ENCODE results near the gene ZNF581.

Gene ZNF581

DNA sequence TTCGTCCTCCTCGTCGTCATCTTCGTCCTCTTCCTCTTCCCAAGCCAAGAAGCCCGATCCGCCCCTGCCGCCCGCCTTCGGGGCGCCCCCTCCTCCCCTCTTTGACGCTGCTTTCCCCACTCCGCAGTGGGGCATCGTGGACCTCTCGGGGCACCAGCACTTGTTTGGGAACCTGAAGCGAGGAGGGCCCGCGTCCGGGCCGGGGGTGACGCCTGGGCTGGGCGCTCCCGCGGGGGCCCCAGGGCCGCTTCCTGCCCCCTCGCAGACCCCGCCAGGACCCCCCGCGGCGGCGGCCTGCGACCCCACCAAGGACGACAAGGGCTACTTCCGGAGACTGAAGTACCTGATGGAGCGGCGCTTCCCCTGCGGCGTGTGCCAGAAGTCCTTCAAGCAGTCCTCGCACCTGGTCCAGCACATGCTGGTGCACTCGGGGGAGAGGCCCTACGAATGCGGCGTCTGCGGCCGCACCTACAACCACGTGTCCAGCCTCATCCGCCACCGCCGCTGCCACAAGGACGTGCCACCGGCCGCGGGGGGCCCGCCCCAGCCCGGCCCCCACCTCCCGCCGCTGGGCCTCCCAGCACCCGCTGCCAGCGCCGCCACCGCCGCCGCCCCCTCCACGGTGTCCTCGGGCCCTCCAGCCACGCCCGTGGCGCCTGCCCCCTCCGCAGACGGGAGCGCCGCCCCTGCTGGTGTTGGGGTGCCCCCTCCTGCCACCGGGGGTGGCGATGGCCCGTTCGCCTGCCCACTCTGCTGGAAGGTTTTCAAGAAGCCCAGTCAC, 29.3 kb upstream of the ZNF581 start:
- TF ChIP-seq, protein P1, sequence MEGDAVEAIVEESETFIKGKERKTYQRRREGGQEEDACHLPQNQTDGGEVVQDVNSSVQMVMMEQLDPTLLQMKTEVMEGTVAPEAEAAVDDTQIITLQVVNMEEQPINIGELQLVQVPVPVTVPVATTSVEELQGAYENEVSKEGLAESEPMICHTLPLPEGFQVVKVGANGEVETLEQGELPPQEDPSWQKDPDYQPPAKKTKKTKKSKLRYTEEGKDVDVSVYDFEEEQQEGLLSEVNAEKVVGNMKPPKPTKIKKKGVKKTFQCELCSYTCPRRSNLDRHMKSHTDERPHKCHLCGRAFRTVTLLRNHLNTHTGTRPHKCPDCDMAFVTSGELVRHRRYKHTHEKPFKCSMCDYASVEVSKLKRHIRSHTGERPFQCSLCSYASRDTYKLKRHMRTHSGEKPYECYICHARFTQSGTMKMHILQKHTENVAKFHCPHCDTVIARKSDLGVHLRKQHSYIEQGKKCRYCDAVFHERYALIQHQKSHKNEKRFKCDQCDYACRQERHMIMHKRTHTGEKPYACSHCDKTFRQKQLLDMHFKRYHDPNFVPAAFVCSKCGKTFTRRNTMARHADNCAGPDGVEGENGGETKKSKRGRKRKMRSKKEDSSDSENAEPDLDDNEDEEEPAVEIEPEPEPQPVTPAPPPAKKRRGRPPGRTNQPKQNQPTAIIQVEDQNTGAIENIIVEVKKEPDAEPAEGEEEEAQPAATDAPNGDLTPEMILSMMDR (IDR thresholded peaks at IDR 0.05; ENCODE audit: insufficient read depth, low read length, missing control alignments), result no peak
- DNase-seq (ENCODE audit: low read depth, low spot score), result no peak
- no peak overlapping the region for H3K4me3 ChIP-seq (ENCODE audit: low read depth, low read length)
- ChIA-PET CTCF (interaction anchor here (0.6 kb wide), 1 partner anchor 10 kb away, joined by 4 read pairs; no protein-coding TSS in a partner anchor), POLR2A (no interaction called here)

DNA sequence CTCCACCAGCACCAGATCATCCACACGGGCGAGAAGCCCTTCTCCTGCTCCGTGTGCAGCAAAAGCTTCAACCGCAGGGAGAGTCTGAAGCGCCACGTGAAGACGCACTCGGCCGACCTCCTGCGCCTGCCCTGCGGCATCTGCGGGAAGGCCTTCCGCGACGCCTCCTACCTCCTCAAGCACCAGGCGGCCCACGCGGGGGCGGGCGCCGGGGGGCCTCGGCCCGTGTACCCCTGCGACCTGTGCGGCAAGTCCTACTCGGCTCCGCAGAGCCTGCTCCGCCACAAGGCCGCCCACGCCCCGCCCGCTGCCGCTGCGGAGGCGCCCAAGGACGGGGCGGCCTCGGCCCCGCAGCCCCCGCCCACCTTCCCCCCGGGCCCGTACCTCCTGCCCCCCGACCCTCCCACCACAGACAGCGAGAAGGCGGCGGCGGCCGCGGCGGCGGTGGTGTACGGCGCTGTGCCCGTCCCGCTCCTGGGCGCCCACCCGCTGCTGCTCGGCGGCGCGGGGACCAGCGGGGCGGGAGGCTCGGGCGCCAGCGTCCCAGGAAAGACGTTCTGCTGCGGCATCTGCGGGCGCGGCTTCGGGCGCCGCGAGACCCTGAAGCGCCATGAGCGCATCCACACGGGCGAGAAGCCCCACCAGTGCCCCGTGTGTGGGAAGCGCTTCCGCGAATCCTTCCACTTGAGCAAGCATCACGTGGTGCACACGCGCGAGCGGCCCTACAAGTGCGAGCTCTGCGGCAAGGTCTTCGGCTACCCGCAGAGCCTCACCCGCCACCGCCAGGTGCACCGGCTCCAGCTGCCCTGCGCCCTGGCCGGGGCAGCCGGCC, 28.5 kb upstream of the ZNF581 start:
- CTCF ChIA-PET, result interaction anchor here (0.8 to 1.4 kb wide), 3 partner anchors 9 to 111 kb away, joined by 3 to 9 read pairs (median 5); partner anchors contain the start of gene ZNF865
- POLR2A ChIA-PET, result no interaction called here
- no peak for DNase-seq (ENCODE audit: low read depth, low spot score)
- TF ChIP-seq, protein P1 (IDR thresholded peaks at IDR 0.05; ENCODE audit: insufficient read depth, low read length, missing control alignments), result no peak
- no peak overlapping the region for H3K4me3 ChIP-seq (ENCODE audit: low read depth, low read length)

DNA sequence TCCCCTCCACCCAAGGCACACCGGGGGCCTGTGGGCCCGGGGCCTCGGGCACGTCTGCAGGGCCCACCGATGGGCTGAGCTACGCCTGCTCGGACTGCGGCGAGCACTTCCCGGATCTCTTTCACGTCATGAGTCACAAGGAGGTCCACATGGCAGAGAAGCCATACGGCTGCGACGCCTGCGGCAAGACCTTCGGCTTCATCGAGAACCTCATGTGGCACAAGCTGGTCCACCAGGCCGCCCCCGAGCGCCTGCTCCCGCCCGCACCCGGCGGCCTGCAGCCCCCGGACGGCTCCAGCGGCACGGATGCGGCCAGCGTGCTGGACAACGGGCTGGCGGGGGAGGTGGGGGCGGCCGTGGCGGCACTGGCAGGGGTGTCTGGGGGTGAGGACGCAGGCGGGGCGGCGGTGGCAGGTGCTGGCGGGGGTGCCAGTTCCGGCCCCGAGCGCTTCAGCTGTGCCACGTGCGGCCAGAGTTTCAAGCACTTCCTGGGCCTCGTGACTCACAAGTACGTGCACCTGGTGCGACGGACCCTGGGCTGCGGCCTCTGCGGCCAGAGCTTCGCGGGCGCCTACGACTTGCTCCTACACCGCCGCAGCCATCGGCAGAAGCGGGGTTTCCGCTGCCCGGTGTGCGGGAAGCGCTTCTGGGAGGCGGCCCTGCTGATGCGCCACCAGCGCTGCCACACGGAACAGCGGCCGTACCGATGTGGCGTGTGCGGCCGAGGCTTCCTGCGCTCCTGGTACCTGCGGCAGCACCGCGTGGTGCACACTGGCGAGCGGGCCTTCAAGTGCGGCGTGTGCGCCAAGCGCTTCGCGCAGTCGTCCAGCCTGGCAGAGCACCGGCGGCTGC, 27.7 kb upstream of the ZNF581 start:
- POLR2A ChIA-PET, result no interaction called here
- DNase-seq (ENCODE audit: low read depth, low spot score), result no peak
- CTCF ChIA-PET, result interaction anchor here (0.8 to 1.4 kb wide), 4 partner anchors 9 to 112 kb away, joined by 3 to 9 read pairs (median 4); partner anchors contain the start of gene ZNF865
- no peak overlapping the region for H3K4me3 ChIP-seq (ENCODE audit: low read depth, low read length)
- TF ChIP-seq, protein P1 (IDR thresholded peaks at IDR 0.05; ENCODE audit: insufficient read depth, low read length, missing control alignments), result no peak

DNA sequence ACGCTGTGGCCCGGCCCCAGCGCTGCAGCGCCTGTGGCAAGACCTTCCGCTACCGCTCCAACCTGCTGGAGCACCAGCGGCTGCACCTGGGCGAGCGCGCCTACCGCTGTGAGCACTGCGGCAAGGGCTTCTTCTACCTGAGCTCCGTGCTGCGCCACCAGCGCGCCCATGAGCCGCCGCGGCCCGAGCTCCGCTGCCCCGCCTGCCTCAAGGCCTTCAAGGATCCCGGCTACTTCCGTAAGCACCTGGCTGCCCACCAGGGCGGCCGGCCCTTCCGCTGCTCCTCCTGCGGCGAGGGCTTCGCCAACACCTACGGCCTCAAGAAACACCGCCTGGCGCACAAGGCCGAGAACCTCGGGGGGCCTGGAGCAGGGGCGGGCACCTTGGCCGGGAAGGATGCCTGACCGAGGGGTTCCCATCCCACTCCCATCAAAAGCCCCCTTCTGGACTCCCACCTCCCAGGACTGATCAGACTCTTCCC, 27.0 kb upstream of the ZNF581 start:
- H3K4me3 ChIP-seq (ENCODE audit: low read depth, low read length), result no peak overlapping the region
- TF ChIP-seq, protein P1 (IDR thresholded peaks at IDR 0.05; ENCODE audit: insufficient read depth, low read length, missing control alignments), result no peak
- CTCF ChIA-PET, result interaction anchor here (1.0 to 1.4 kb wide), 3 partner anchors 10 to 112 kb away, joined by 3 to 9 read pairs (median 5); partner anchors contain the start of gene ZNF865
- DNase-seq (ENCODE audit: low read depth, low spot score), result no peak
- POLR2A ChIA-PET, result no interaction called here

DNA sequence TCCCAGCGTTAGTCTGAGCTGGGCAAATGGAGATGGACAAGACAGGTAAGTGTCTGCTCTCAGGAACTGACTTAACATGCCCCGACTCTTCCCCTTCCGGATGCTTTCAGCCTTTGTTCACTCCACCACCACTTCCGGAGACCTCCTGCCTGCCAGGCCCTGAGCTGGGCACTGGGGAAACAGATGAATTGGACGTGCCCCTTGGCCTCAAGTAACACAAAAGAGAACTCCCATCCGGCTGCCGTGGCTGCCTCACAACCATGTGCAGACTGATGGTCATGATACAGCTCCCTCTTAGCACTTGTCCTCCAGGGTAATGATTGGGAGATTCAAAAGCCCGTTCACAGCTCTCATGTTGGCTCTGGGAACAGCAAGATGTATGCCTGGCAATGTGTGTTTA, 26.0 kb upstream of the ZNF581 start:
- ChIA-PET POLR2A (interaction anchor here (1.5 kb wide), 1 partner anchor 11 kb away, joined by 4 read pairs; no protein-coding TSS in a partner anchor), CTCF (interaction anchor here (4.2 to 5.4 kb wide), 2 partner anchors 11 to 15 kb away, joined by 43 to 53 read pairs; partner anchors contain the start of gene ZNF865)

More for the DNA sequence above, 26.0 kb upstream of the ZNF581 start:
- DNase-seq (ENCODE audit: low read depth, low spot score), result no peak
- TF ChIP-seq, protein P1 (IDR thresholded peaks at IDR 0.05; ENCODE audit: insufficient read depth, low read length, missing control alignments), result no peak
- no peak overlapping the region for H3K4me3 ChIP-seq (ENCODE audit: low read depth, low read length)
